HG03460 (cell line): ENCODE measurements around the gene RFX2.
"Not testable (repeated sequence)": the region's sequence is repeated elsewhere in the genome, so short reads cannot be mapped to it uniquely, and the experiment has no call there.

Experiments used
- ATAC-seq: cut with Tn5 transposase; IDR thresholded peaks from one replicate; pipeline ENCODE4 v1.9.1; 2021; ENCODE audit not compliant: unreplicated experiment

Gene RFX2

GRCh38 chr19:6076675-6077463 is 33.4 kb downstream of the RFX2 start:
- no peak for ATAC-seq

- ATAC-seq, result no peak
Measured at GRCh38 chr19:6076291-6076665, 34.0 kb downstream of the RFX2 start.

- no peak for ATAC-seq
Measured at GRCh38 chr19:6074709-6075403, 35.4 kb downstream of the RFX2 start.

GRCh38 chr19:6073858-6074708 is 36.2 kb downstream of the RFX2 start:
- ATAC-seq, result no peak

GRCh38 chr19:6073233-6073632 is 37.1 kb downstream of the RFX2 start:
- ATAC-seq, result not testable (repeated sequence)

- no peak for ATAC-seq
Measured at GRCh38 chr19:6071875-6072274, 38.4 kb downstream of the RFX2 start.

GRCh38 chr19:6070720-6071485 is 39.4 kb downstream of the RFX2 start:
- ATAC-seq, result no peak

GRCh38 chr19:6070207-6070681 is 40.1 kb downstream of the RFX2 start:
- no peak for ATAC-seq

- ATAC-seq, result no peak
Measured at GRCh38 chr19:6069268-6069791, 41.0 kb downstream of the RFX2 start.

- no peak for ATAC-seq
Measured at GRCh38 chr19:6068711-6069110, 41.6 kb downstream of the RFX2 start.

- no peak for ATAC-seq
Measured at GRCh38 chr19:6067975-6068374, 42.3 kb downstream of the RFX2 start.

- no peak for ATAC-seq
Measured at GRCh38 chr19:6066661-6067646, 43.3 kb downstream of the RFX2 start.

GRCh38 chr19:6065685-6066374 is 44.5 kb downstream of the RFX2 start:
- no peak for ATAC-seq

GRCh38 chr19:6064336-6065073 is 45.8 kb downstream of the RFX2 start:
- no peak for ATAC-seq

- no peak for ATAC-seq
Measured at GRCh38 chr19:6063576-6064335, 46.5 kb downstream of the RFX2 start.

- no peak for ATAC-seq
Measured at GRCh38 chr19:6062961-6063575, 47.2 kb downstream of the RFX2 start.

- no peak for ATAC-seq
Measured at GRCh38 chr19:6062274-6062673, 48.0 kb downstream of the RFX2 start.
